ENCODE measurements around the gene WFDC8.
"Not testable (repeated sequence)": the region's sequence is repeated elsewhere in the genome, so short reads cannot be mapped to it uniquely, and the experiment has no call there.

WFDC8 gene

DNA sequence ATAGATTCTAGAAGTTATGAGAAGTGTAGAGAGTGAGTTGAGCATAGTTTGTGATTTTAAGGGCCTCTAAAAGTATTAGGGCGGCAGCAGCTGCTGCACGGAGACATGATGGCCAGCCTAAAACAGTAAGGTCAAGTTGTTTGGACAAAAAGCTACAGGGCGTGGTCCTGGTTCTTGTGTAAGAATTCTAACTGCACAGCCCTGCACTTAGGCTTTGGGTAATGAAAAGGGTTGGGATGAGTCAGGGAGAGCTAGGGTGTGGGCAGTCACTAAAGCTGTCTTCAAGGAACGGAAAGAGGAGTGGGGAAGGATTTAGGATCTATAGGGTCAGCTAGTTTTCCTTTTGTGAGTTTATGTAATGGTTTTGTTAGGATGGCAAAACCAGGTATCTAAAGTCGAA is 6.9 kb upstream of the WFDC8 start:
- not testable (repeated sequence) for H3K9ac ChIP-seq (ENCODE audit: low read depth, low read length); H3K9me3 ChIP-seq (ENCODE audit: insufficient read depth, low read depth, low read length)
- 93% methylated on average over 5 of the region's 5 CpGs for WGBS

DNA sequence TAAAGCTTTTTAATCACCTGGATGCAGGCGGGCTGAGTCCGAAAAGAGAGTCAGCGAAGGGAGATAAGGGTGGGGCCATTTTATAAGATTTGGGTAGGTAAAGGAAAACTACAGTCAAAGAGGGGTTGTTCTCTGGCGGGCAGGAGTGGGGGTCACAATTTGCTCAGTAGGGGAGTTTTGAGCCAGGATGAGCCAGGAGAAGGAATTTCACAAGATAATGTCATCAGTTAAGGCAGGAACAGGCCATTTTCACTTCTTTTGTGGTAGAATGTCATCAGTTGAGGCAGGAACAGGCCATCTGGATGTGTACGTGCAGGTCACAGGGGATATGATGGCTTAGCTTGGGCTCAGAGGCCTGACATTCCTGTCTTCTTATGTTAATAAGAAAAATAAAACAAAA is 5.2 kb upstream of the WFDC8 start:
- H3K27me3 ChIP-seq (ENCODE audit: insufficient read depth, low read length); H3K36me3 ChIP-seq (ENCODE audit: insufficient read depth, low read length); H3K9ac ChIP-seq (ENCODE audit: low read depth, low read length); H3K9me3 ChIP-seq (ENCODE audit: insufficient read depth, low read depth, low read length); H3K27ac ChIP-seq (ENCODE audit: low read depth, low read length); H3K4me3 ChIP-seq (ENCODE audit: low read length): not testable (repeated sequence)
- H3K4me1 ChIP-seq (ENCODE audit: insufficient read depth, low read length), result peaks cover 21% of the 10 kb centered on the region
- 68% methylated on average over 5 of the region's 5 CpGs for WGBS

More for the DNA sequence above, 6.9 kb upstream of the WFDC8 start:
- not testable (repeated sequence) for H3K36me3 ChIP-seq (ENCODE audit: insufficient read depth, low read length); H3K27me3 ChIP-seq (ENCODE audit: insufficient read depth, low read length); H3K4me3 ChIP-seq (ENCODE audit: low read length); H3K27ac ChIP-seq (ENCODE audit: low read depth, low read length)
- peaks cover 21% of the 10 kb centered on the region for H3K4me1 ChIP-seq (ENCODE audit: insufficient read depth, low read length)

DNA sequence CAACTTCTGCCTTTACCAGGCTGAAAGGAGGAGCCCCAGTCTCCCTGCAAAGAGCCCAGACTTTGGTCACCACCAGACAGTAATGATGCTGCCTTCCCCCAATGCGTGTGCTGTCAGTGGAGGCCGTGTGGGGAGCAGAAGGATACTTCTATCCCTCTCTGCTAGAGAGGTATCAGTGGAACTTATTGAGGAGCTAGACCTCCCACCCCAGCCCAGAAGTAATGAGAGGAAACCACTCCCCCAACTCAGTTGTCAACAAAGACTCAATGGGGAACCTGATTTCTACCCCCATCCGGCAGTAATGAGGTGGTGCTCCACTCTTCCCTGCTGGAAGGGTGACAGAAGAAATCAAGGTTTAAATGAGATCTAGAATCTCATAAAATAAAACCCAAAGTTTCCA is 4.4 kb upstream of the WFDC8 start:
- H3K9me3 ChIP-seq (ENCODE audit: insufficient read depth, low read depth, low read length), result no peaks in the 10 kb centered on the region
- no peak overlapping the region for H3K9ac ChIP-seq (ENCODE audit: low read depth, low read length)
- no peaks in the 10 kb centered on the region for H3K27me3 ChIP-seq (ENCODE audit: insufficient read depth, low read length)
- peaks cover 23% of the 10 kb centered on the region for H3K4me1 ChIP-seq (ENCODE audit: insufficient read depth, low read length)
- WGBS, result 27% methylated on average over 1 of the region's 3 CpGs
- no peaks in the 10 kb centered on the region for H3K36me3 ChIP-seq (ENCODE audit: insufficient read depth, low read length)
- H3K4me3 ChIP-seq (ENCODE audit: low read length), result no peak overlapping the region
- H3K27ac ChIP-seq (ENCODE audit: low read depth, low read length), result no peak overlapping the region

GRCh38 chr20:45581702-45582101 is 2.6 kb upstream of the WFDC8 start:
- Histone ChIP-seq H3K27ac (ENCODE audit: low read depth, low read length) (no peak overlapping the region), H3K4me3 (ENCODE audit: low read length) (no peak overlapping the region), H3K36me3 (ENCODE audit: insufficient read depth, low read length) (no peaks in the 10 kb centered on the region), H3K9ac (ENCODE audit: low read depth, low read length) (no peak overlapping the region), H3K27me3 (ENCODE audit: insufficient read depth, low read length) (no peaks in the 10 kb centered on the region), H3K9me3 (ENCODE audit: insufficient read depth, low read depth, low read length) (no peaks in the 10 kb centered on the region), H3K4me1 (ENCODE audit: insufficient read depth, low read length) (peaks cover 29% of the 10 kb centered on the region)

DNA sequence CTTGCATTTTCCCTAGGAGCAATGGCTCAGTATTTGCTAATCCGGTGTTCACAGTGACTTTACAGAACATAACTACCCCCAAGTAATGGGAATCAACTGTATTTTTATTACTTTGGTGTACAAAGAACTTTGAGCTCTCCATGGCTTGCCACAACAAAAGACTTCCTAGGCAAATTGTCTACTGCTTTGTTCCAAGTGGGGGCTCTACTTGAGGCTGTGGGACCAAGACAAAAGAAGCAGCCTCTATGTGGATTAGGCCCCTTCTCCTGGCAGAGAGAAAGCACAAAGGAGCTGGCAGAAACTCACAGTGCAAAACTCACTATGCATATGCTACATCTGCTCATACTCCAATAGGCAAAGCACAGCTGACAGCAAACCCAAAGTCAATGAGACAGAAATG is 853 bp downstream of the WFDC8 start:
- Histone ChIP-seq H3K27ac (ENCODE audit: low read depth, low read length) (peak overlapping the region; percentile 50; the same call in 1 of the 2 replicates), H3K27me3 (ENCODE audit: insufficient read depth, low read length) (no peaks in the 10 kb centered on the region), H3K9me3 (ENCODE audit: insufficient read depth, low read depth, low read length) (no peaks in the 10 kb centered on the region), H3K4me1 (ENCODE audit: insufficient read depth, low read length) (peaks cover 26% of the 10 kb centered on the region), H3K36me3 (ENCODE audit: insufficient read depth, low read length) (no peaks in the 10 kb centered on the region), H3K4me3 (ENCODE audit: low read length) (no peak overlapping the region), H3K9ac (ENCODE audit: low read depth, low read length) (peak overlapping the region; percentile 19; the same call in 1 of the 2 replicates)
- 80% methylated on average over 1 of the region's 1 CpG for WGBS

GRCh38 chr20:45576995-45577394 is 2.1 kb downstream of the WFDC8 start:
- H3K36me3 ChIP-seq (ENCODE audit: insufficient read depth, low read length), result no peaks in the 10 kb centered on the region
- no peak overlapping the region for H3K27ac ChIP-seq (ENCODE audit: low read depth, low read length)
- H3K4me3 ChIP-seq (ENCODE audit: low read length), result no peak overlapping the region
- 93% methylated on average over 2 of the region's 2 CpGs for WGBS
- H3K4me1 ChIP-seq (ENCODE audit: insufficient read depth, low read length), result peaks cover 14% of the 10 kb centered on the region; the same call in 1 of the 2 replicates
- no peak overlapping the region for H3K9ac ChIP-seq (ENCODE audit: low read depth, low read length)
- no peaks in the 10 kb centered on the region for H3K27me3 ChIP-seq (ENCODE audit: insufficient read depth, low read length)
- H3K9me3 ChIP-seq (ENCODE audit: insufficient read depth, low read depth, low read length), result no peaks in the 10 kb centered on the region

DNA sequence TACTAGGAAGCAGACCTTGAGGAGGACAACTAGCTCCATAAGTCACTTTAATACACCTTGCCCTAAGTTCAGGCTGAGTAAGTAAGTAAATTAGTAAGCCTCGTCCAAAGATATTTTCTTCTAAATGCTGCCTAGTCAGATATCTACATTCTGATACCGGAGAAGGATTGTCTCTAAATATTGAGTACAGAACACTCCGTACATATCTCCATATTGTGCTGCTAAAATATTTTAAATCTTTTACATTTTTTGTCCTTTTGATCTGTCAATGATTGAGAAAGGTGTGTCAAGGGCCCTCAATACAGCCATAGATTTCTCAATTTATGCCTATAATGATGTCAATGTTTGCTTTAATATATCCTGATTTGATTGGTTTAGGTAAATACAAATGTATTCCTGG is 3.2 kb downstream of the WFDC8 start:
- H3K36me3 ChIP-seq (ENCODE audit: insufficient read depth, low read length), result no peaks in the 10 kb centered on the region
- H3K4me1 ChIP-seq (ENCODE audit: insufficient read depth, low read length), result 0 out of 2 replicates have a peak, but pooled peaks cover 14% of the 10 kb centered on the region
- no peak overlapping the region for H3K4me3 ChIP-seq (ENCODE audit: low read length)
- H3K9ac ChIP-seq (ENCODE audit: low read depth, low read length), result no peak overlapping the region
- no peaks in the 10 kb centered on the region for H3K27me3 ChIP-seq (ENCODE audit: insufficient read depth, low read length)
- H3K9me3 ChIP-seq (ENCODE audit: insufficient read depth, low read depth, low read length), result no peaks in the 10 kb centered on the region
- 90% methylated on average over 2 of the region's 3 CpGs for WGBS
- H3K27ac ChIP-seq (ENCODE audit: low read depth, low read length), result no peak overlapping the region

- H3K9ac ChIP-seq (ENCODE audit: low read depth, low read length); H3K9me3 ChIP-seq (ENCODE audit: insufficient read depth, low read depth, low read length); H3K27ac ChIP-seq (ENCODE audit: low read depth, low read length); H3K36me3 ChIP-seq (ENCODE audit: insufficient read depth, low read length); H3K27me3 ChIP-seq (ENCODE audit: insufficient read depth, low read length); H3K4me3 ChIP-seq (ENCODE audit: low read length); H3K4me1 ChIP-seq (ENCODE audit: insufficient read depth, low read length): not testable (repeated sequence)
- WGBS, result 88% methylated on average over 1 of the region's 1 CpG
These were observed 9.4 kb downstream of the WFDC8 start for GRCh38 chr20:45569650-45570049.

GRCh38 chr20:45564760-45565276 is 14.3 kb downstream of the WFDC8 start:
- Histone ChIP-seq H3K27me3 (ENCODE audit: insufficient read depth, low read length) (no peaks in the 10 kb centered on the region), H3K36me3 (ENCODE audit: insufficient read depth, low read length) (no peaks in the 10 kb centered on the region), H3K4me1 (ENCODE audit: insufficient read depth, low read length) (no peaks in the 10 kb centered on the region), H3K9ac (ENCODE audit: low read depth, low read length) (no peak overlapping the region), H3K27ac (ENCODE audit: low read depth, low read length) (no peak overlapping the region), H3K4me3 (ENCODE audit: low read length) (no peak overlapping the region), H3K9me3 (ENCODE audit: insufficient read depth, low read depth, low read length) (no peaks in the 10 kb centered on the region)
- 100% methylated on average over 1 of the region's 2 CpGs for WGBS

- H3K36me3 ChIP-seq (ENCODE audit: insufficient read depth, low read length), result no peaks in the 10 kb centered on the region
- H3K27me3 ChIP-seq (ENCODE audit: insufficient read depth, low read length), result no peaks in the 10 kb centered on the region
- 92% methylated on average over 1 of the region's 1 CpG for WGBS
- H3K4me3 ChIP-seq (ENCODE audit: low read length), result no peak overlapping the region
- H3K9ac ChIP-seq (ENCODE audit: low read depth, low read length), result no peak overlapping the region
- no peak overlapping the region for H3K27ac ChIP-seq (ENCODE audit: low read depth, low read length)
- no peaks in the 10 kb centered on the region for H3K9me3 ChIP-seq (ENCODE audit: insufficient read depth, low read depth, low read length)
- H3K4me1 ChIP-seq (ENCODE audit: insufficient read depth, low read length), result no peaks in the 10 kb centered on the region
These were observed 23.9 kb downstream of the WFDC8 start for GRCh38 chr20:45555198-45555597.

DNA sequence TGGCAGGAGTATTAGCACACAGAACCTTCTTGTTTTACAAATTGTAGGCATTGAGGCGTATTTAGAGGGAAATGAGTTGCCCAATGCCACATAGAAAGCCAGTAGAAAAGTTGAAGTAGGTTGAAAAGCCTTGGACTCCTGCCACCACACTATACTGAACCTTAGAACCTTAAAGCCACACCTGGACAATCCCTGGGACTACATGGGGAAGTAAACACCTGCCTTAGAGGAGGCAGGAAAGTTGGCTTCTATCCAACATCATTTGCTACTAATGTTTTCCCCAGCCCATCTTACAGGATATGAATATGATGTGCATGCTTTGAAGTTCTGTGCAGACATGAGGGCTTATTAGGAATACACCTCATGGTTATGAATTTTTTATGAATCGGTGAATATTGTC is 26.6 kb downstream of the WFDC8 start:
- H3K4me3 ChIP-seq (ENCODE audit: low read length), result no peak overlapping the region
- H3K4me1 ChIP-seq (ENCODE audit: insufficient read depth, low read length), result no peaks in the 10 kb centered on the region
- no peaks in the 10 kb centered on the region for H3K9me3 ChIP-seq (ENCODE audit: insufficient read depth, low read depth, low read length)
- no peak overlapping the region for H3K9ac ChIP-seq (ENCODE audit: low read depth, low read length)
- no peaks in the 10 kb centered on the region for H3K36me3 ChIP-seq (ENCODE audit: insufficient read depth, low read length)
- no peaks in the 10 kb centered on the region for H3K27me3 ChIP-seq (ENCODE audit: insufficient read depth, low read length)
- no peak overlapping the region for H3K27ac ChIP-seq (ENCODE audit: low read depth, low read length)
- WGBS, result 92% methylated on average over 2 of the region's 2 CpGs

DNA sequence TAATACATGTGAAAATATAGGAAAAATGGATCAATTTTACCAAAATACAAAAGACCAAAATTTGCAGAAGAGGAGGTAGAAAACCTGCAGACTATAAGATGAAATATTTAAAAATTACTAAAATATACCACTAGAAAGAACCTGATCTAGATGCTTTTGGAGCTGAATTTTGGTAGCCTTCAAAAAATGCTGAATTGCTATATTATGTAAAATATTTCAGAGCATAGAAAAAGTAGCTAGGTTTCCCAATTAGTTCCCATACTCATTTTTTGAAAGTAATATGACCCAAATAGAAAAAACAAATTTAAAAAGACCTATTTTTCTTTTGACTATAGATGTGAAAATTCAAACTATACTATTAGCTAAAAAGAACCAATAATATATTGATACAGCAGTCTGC is 28.3 kb downstream of the WFDC8 start:
- Histone ChIP-seq H3K36me3 (ENCODE audit: insufficient read depth, low read length) (no peaks in the 10 kb centered on the region), H3K27me3 (ENCODE audit: insufficient read depth, low read length) (no peaks in the 10 kb centered on the region), H3K4me1 (ENCODE audit: insufficient read depth, low read length) (no peaks in the 10 kb centered on the region), H3K9me3 (ENCODE audit: insufficient read depth, low read depth, low read length) (no peaks in the 10 kb centered on the region), H3K27ac (ENCODE audit: low read depth, low read length) (no peak overlapping the region), H3K9ac (ENCODE audit: low read depth, low read length) (no peak overlapping the region), H3K4me3 (ENCODE audit: low read length) (no peak overlapping the region)
